Fibroblast of lung (primary cell): ENCODE data around the gene MGLL. TPM values are rescaled to one million over a fixed set of nuclear protein-coding genes. Genes with fewer than 3 reads are reported as not detected.

Source experiments
- DNase-seq, 2 donors: peaks; one replicate each; pipeline versions ENCODE4 v3.0.0 to v3.0.0-alpha.2; 2010; ENCODE audit warnings: low read depth in 2 of 2
- H2AFZ ChIP-seq: 2 replicates; pipeline ENCODE4 v1.5.1; 2012; ENCODE audit warnings: low read length, control low read depth, inconsistent platforms
- H3K27ac ChIP-seq: 2 replicates; pipeline ENCODE4 v1.5.1; 2011; ENCODE audit warnings: low read length, control low read depth; ENCODE audit not compliant: insufficient read depth
- H3K27me3 ChIP-seq: 2 replicates; pipeline ENCODE4 v1.5.1; 2011; ENCODE audit warnings: mild to moderate bottlenecking, low read length; ENCODE audit not compliant: control insufficient read depth, insufficient read depth
- H3K36me3 ChIP-seq: 2 replicates; pipeline ENCODE4 v1.5.1; 2011; ENCODE audit warnings: low read length; ENCODE audit not compliant: control insufficient read depth, insufficient read depth
- H3K4me1 ChIP-seq: 2 replicates; pipeline ENCODE4 v1.5.1; 2011; ENCODE audit warnings: low read length; ENCODE audit not compliant: control insufficient read depth, insufficient read depth; ENCODE audit errors: extremely low read depth
- H3K4me2 ChIP-seq: 2 replicates; pipeline ENCODE4 v1.5.1; 2011; ENCODE audit warnings: low read length, control low read depth; ENCODE audit not compliant: insufficient read depth; ENCODE audit errors: extremely low read depth
- H3K4me3 ChIP-seq, 4 experiments: fragments of 200-600 bp in 1 of 4; sonication (generic) in 1 of 4; replicated peaks in 1 of 4; 2 replicates each; pipeline ENCODE4 v1.5.1; 2011 to 2016; ENCODE audit warnings: low read length in 4 of 4, low read depth in 3 of 4, mild to moderate bottlenecking in 3 of 4, control low read depth in 2 of 4, inconsistent platforms in 1 of 4, mixed read lengths in 1 of 4; ENCODE audit not compliant: insufficient read depth in 1 of 4; ENCODE audit errors: control extremely low read depth in 1 of 4
- H3K79me2 ChIP-seq: 2 replicates; pipeline ENCODE4 v1.5.1; 2012; ENCODE audit warnings: mild to moderate bottlenecking, low read length, inconsistent platforms; ENCODE audit not compliant: control insufficient read depth, insufficient read depth
- H3K9ac ChIP-seq: 2 replicates; pipeline ENCODE4 v1.5.1; 2011; ENCODE audit warnings: mild to moderate bottlenecking, low read length, control low read depth; ENCODE audit not compliant: insufficient read depth
- H3K9me3 ChIP-seq: 2 replicates; pipeline ENCODE4 v1.5.1; 2012; ENCODE audit warnings: low read depth, low read length; ENCODE audit not compliant: control insufficient read depth, insufficient read depth
- H4K20me1 ChIP-seq: 2 replicates; pipeline ENCODE4 v1.5.1; 2011; ENCODE audit warnings: low read length; ENCODE audit not compliant: control insufficient read depth, insufficient read depth; ENCODE audit errors: extremely low read depth
- CTCF ChIP-seq, 2 donors: IDR thresholded peaks in 1 of 2; conservative IDR thresholded peaks in 1 of 2; 1 replicate in 1 of 2; 2 replicates in 1 of 2; pipeline ENCODE4 v1.5.1; 2011 to 2012; ENCODE audit warnings: low read length in 2 of 2, control low read depth in 1 of 2, inconsistent platforms in 1 of 2, low read depth in 1 of 2, mild to moderate bottlenecking in 1 of 2
- EZH2 ChIP-seq: IDR thresholded peaks from 2 replicates; pipeline ENCODE4 v1.5.1; 2012; ENCODE audit warnings: low read length, control low read depth, mild to moderate bottlenecking; ENCODE audit errors: missing control alignments
- polyA plus RNA-seq, 2 donors: library from polyadenylated mRNA; depleted of rRNA in 1 of 2; stranded (reverse) in 1 of 2; unstranded in 1 of 2; fragments of >200 nt; gene quantifications; 2 replicates each; pipeline ENCODE4 v1.2.1, GENCODE V29; 2011 to 2012; ENCODE audit warnings: missing spikeins in 1 of 2
- total RNA-seq: library from RNA; depleted of rRNA; stranded (reverse); fragments of >200 nt; gene quantifications from 2 replicates; pipeline ENCODE4 v1.2.1, GENCODE V29; 2014

MGLL gene
- total and polyA plus RNA-seq, 2 donors (not counting 1 experiment from before 2014, with no cell fraction given) = 60.1 to 122 TPM

GRCh38 chr3:127822682-127823425 lies 539 bp upstream of the MGLL start:
- Histone ChIP-seq H3K4me3 (peak overlapping the region; percentile 64 to 77 (median 72)), H3K9me3 (no peaks in the 10 kb centered on the region), H3K9ac (peak overlapping the region; percentile 82), H3K79me2 (peaks cover 22% of the 10 kb centered on the region), H3K27me3 (no peaks in the 10 kb centered on the region), H3K4me1 (peaks cover 11% of the 10 kb centered on the region), H3K36me3 (no peaks in the 10 kb centered on the region), H4K20me1 (no peaks in the 10 kb centered on the region), H2AFZ (peak overlapping the region; percentile 74), H3K27ac (peak overlapping the region; percentile 80), H3K4me2 (peak overlapping the region; percentile 92)
- TF ChIP-seq CTCF (conservative IDR thresholded peaks at IDR 0.05 in 1 of 2, IDR thresholded peaks at IDR 0.05 in 1 of 2; ENCODE audit: low read depth in 1 of 2, low read length in 2 of 2) (no peak), EZH2 (no peak)
- peak; percentile 32 to 35 for DNase-seq

GRCh38 chr3:127821394-127821793 lies 921 bp downstream of the MGLL start:
- peak overlapping the region; percentile 92 for H3K4me2 ChIP-seq
- H3K4me1 ChIP-seq = peaks cover 23% of the 10 kb centered on the region
- TF ChIP-seq EZH2 = no peak
- TF ChIP-seq CTCF (conservative IDR thresholded peaks at IDR 0.05 in 1 of 2, IDR thresholded peaks at IDR 0.05 in 1 of 2; ENCODE audit: low read depth in 1 of 2, low read length in 2 of 2) = no peak
- peak overlapping the region; percentile 39 for H3K9ac ChIP-seq
- H3K9me3 ChIP-seq = no peaks in the 10 kb centered on the region
- no peak for DNase-seq
- peak overlapping the region; percentile 80 for H3K27ac ChIP-seq
- no peaks in the 10 kb centered on the region for H3K27me3 ChIP-seq
- H3K79me2 ChIP-seq = peaks cover 30% of the 10 kb centered on the region
- no peaks in the 10 kb centered on the region for H4K20me1 ChIP-seq
- H3K4me3 ChIP-seq = peak overlapping the region; percentile 64 to 77 (median 72)
- H2AFZ ChIP-seq = no peak overlapping the region
- peaks cover 7% of the 10 kb centered on the region for H3K36me3 ChIP-seq

- no peak for TF ChIP-seq CTCF (conservative IDR thresholded peaks at IDR 0.05 in 1 of 2, IDR thresholded peaks at IDR 0.05 in 1 of 2; ENCODE audit: low read depth in 1 of 2, low read length in 2 of 2)
- TF ChIP-seq EZH2 = no peak
- Histone ChIP-seq H3K4me1 (peaks cover 23% of the 10 kb centered on the region), H3K27ac (peak overlapping the region; percentile 80), H3K36me3 (peaks cover 11% of the 10 kb centered on the region), H3K4me2 (peak overlapping the region; percentile 92), H2AFZ (no peak overlapping the region), H3K79me2 (peaks cover 36% of the 10 kb centered on the region), H4K20me1 (no peaks in the 10 kb centered on the region), H3K4me3 (peak overlapping the region; percentile 64 to 77 (median 72)), H3K27me3 (no peaks in the 10 kb centered on the region), H3K9me3 (no peaks in the 10 kb centered on the region), H3K9ac (no peak overlapping the region)
- DNase-seq = peak; percentile 11 to 73
These were observed 1.4 kb downstream of the MGLL start for GRCh38 chr3:127820826-127821313.
